ENCODE data around the gene HOXB2. TPM values are rescaled to one million over a fixed set of nuclear protein-coding genes. Genes with fewer than 3 reads are reported as not detected.

HOXB2 gene
- total RNA-seq, 2 donors from 2014 or later, result 4.1 to 9.5 TPM

- DNase-seq (ENCODE audit: low spot score), result no peak
- TF ChIP-seq POLR2AphosphoS5 (IDR thresholded peaks at IDR 0.05) (no peak), POLR2A (IDR thresholded peaks at IDR 0.05) (no peak), CTCF (IDR thresholded peaks at IDR 0.05) (no peak)
- H3K4me3 ChIP-seq, result no peak overlapping the region
- H3K27ac ChIP-seq, result no peak overlapping the region
- H3K36me3 ChIP-seq, result no peaks in the 10 kb centered on the region
- 50% methylated on average over 2 of the region's 2 CpGs for WGBS
- no peaks in the 10 kb centered on the region for H3K4me1 ChIP-seq (replicated peaks)
- intact Hi-C loops (cut with DNase I), result no loop called here
- peaks cover 6% of the 10 kb centered on the region for H3K27me3 ChIP-seq (replicated peaks; ENCODE audit: insufficient read depth)
- H3K9me3 ChIP-seq, result no peaks in the 10 kb centered on the region
These were observed 21.8 kb upstream of the HOXB2 start for GRCh38 chr17:48566717-48567116.

GRCh38 chr17:48565925-48566710, 21.2 kb upstream of the HOXB2 start:
- TF ChIP-seq POLR2AphosphoS5 (IDR thresholded peaks at IDR 0.05) (no peak), CTCF (IDR thresholded peaks at IDR 0.05) (no peak), POLR2A (IDR thresholded peaks at IDR 0.05) (no peak)
- Histone ChIP-seq H3K27ac (no peak overlapping the region), H3K4me3 (no peak overlapping the region), H3K9me3 (no peaks in the 10 kb centered on the region), H3K4me1 (replicated peaks) (no peaks in the 10 kb centered on the region), H3K36me3 (no peaks in the 10 kb centered on the region), H3K27me3 (replicated peaks; ENCODE audit: insufficient read depth) (peaks cover 6% of the 10 kb centered on the region)
- no peak for DNase-seq (ENCODE audit: low spot score)
- WGBS, result 82% methylated on average over 4 of the region's 4 CpGs
- intact Hi-C loops (cut with DNase I), result no loop called here

DNA sequence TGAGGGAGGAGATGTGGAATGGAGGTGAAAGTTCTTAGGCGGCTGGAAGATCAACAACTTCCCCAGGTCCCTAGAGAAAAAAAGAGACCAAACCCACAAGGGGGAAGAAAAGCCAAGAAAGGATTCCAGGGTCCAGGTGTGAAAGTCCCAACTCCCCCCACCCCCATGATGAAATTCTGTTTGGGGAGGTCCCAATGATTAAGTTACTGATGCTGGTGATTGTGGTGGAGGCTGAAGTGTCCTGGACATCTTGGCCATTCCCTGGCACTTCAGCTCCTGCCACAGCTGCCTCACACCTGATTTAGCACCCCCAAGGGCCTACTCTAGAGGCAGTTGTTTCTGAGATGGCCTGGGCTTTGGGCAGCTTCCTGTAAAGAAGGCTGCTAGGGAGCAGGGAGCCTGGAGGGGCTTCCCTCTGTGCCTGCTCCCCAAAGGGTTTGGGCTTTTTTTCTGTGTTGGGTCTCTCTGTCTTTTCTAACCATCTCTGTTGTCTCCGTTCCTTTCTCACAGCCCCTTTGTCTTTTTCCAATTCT, 20.2 kb upstream of the HOXB2 start:
- H3K4me1 ChIP-seq (replicated peaks), result no peaks in the 10 kb centered on the region
- H3K9me3 ChIP-seq, result no peaks in the 10 kb centered on the region
- peaks cover 6% of the 10 kb centered on the region for H3K27me3 ChIP-seq (replicated peaks; ENCODE audit: insufficient read depth)
- no peak for DNase-seq (ENCODE audit: low spot score)
- TF ChIP-seq POLR2AphosphoS5 (IDR thresholded peaks at IDR 0.05) (no peak), CTCF (IDR thresholded peaks at IDR 0.05) (no peak), POLR2A (IDR thresholded peaks at IDR 0.05) (no peak)
- intact Hi-C loops (cut with DNase I), result no loop called here
- 81% methylated on average over 2 of the region's 2 CpGs for WGBS
- no peaks in the 10 kb centered on the region for H3K36me3 ChIP-seq
- H3K4me3 ChIP-seq, result peak overlapping the region in 1 of 2 donors; percentile 38
- no peak overlapping the region for H3K27ac ChIP-seq

- no peak for DNase-seq (ENCODE audit: low spot score)
- Histone ChIP-seq H3K27me3 (replicated peaks; ENCODE audit: insufficient read depth) (peaks cover 4% of the 10 kb centered on the region), H3K9me3 (no peaks in the 10 kb centered on the region), H3K36me3 (no peaks in the 10 kb centered on the region), H3K27ac (peak overlapping the region; percentile 39), H3K4me3 (peak overlapping the region; percentile 37 to 38), H3K4me1 (replicated peaks) (no peaks in the 10 kb centered on the region)
- WGBS, result 11% methylated on average over 68 of the region's 73 CpGs
- intact Hi-C loops (cut with DNase I), result no loop called here
- TF ChIP-seq CTCF (IDR thresholded peaks at IDR 0.05) (no peak), POLR2AphosphoS5 (IDR thresholded peaks at IDR 0.05) (no peak), POLR2A (IDR thresholded peaks at IDR 0.05) (no peak)
These were observed 19.5 kb upstream of the HOXB2 start for GRCh38 chr17:48564188-48565021.

Data from prostate gland (tissue), 2 donors.